GM19455 (cell line): ENCODE data around the gene ZP3.
"Not testable (repeated sequence)": the region's sequence is repeated elsewhere in the genome, so short reads cannot be mapped to it uniquely, and the experiment has no call there.

ENCODE experiments used
- ATAC-seq: cut with Tn5 transposase; IDR thresholded peaks from one replicate; pipeline ENCODE4 v1.9.1; 2021; ENCODE audit not compliant: unreplicated experiment

The ZP3 gene

DNA sequence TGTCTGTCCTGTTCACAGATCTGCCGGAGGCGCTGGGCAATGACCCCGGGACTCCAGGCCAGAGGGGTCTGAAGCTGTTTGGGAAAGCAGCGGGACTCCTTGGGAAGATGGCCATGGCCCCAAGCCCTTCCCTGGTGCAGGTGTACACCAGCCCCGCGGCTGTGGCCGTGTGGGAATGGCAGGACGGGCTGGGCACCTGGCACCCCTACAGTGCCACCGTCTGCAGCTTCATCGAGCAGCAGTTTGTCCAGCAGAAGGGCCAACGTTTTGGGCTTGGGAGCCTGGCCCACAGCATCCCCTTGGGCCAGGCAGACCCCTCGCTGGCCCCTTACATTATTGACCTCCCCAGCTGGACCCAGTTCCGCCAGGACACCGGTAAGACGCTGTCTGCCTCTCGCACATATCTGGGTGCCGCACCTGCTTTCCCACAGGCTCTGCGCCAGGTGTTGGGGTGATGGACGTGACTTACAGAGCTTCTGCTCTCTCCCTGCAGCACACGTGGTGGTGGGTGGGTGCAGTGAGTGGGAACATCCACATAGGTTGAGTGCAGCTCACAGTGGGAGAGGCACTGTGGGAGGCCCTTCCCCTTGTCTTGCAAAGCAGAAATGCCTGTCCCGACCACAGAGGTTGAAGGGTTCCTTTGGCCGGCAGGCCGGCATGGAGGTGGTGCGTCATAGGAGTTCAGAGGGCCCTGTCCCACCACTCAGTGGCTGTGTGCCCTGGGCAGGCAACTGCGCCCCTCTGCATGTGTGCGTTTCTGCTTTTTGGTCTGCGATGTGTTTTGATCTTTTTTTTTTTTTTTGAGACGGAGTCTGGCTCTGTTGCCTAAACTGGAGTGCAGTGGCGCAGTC lies 55.9 kb downstream of the ZP3 start:
- ATAC-seq, result not testable (repeated sequence)

DNA sequence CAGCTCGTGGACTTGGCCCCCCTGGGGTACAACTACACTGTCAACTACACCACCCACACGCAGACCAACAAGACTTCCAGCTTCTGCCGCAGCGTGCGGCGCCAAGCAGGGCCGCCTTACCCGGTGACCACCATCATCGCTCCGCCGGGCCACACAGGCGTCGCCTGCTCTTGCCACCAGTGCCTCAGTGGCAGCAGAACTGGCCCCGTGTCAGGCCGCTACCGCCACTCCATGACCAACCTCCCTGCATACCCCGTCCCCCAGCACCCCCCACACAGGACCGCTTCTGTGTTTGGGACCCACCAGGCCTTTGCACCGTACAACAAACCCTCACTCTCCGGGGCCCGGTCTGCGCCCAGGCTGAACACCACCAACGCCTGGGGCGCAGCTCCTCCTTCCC lies 57.9 kb downstream of the ZP3 start:
- not testable (repeated sequence) for ATAC-seq

DNA sequence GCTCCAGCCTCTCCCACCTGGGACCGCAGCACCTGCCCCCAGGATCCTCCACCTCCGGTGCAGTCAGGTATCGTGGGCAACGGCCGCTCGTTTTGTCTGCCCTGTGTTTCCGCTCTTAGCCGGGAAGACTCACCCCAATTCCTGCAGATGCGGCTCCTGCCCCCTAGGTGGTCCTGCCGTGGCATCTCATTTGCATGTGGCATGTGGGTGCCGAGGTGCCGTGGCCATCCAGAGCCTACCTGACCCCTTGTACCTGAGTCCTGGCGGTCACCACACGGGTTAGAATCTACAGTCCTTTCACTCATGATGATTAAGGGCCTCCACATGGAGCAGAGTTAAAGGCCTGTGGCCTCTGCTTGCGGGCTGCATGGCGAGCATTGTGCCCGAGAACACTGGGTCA lies 58.3 kb downstream of the ZP3 start:
- ATAC-seq, result not testable (repeated sequence)

DNA sequence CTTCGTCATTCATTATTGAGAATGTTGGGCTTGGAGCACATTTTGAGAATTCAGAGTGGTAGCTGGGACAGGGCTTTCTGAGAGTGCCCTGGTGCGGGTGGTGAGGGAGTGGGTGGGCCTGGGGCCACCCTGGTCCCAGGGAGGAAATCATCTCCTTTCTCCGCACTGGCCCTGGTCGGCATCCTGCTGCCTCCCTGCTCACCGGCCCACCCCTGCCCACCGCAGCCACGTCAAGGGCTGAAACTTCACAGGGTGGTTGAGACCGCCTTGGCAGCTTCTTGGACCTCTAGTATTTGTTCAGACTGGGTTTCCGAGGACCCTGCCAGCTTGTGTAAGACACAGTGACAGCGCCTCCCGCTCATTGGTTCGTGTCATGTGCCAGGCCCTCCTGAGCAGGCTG lies 59.7 kb downstream of the ZP3 start:
- ATAC-seq, result not testable (repeated sequence)

GRCh38 chr7:76485822-76486610 lies 61.3 kb downstream of the ZP3 start:
- ATAC-seq, result peak; percentile 5

- ATAC-seq, result peak; percentile 98
Measured at GRCh38 chr7:76486618-76487017, 61.9 kb downstream of the ZP3 start.

DNA sequence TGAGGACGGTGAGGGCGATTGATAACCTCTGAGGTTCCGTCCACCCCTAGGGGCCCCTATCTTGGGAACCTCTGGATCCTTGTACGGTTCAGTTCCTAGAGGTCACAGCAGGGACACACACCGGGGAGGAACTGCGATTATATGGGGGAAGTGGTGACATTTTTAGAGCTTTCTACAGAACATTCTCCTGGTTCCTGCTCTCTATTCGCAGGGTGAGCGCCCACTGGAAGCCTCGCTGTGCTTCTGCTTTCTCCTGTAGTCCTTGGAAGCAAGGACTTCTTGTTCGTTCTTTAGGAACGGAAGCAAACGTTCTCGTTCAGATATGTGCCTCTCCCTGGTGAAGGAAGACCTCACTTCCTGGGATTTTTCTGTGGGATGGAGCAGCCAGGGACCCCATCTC lies 63.2 kb downstream of the ZP3 start:
- ATAC-seq, result not testable (repeated sequence)
